HepG2 (cell line): ENCODE data around the gene POSTN. TPM values are rescaled to one million over a fixed set of nuclear protein-coding genes. Genes with fewer than 3 reads are reported as not detected.

ENCODE experiments used
- ATAC-seq: fragments of 200-7000 bp; cut with Tn5 transposase; 3 replicates; pipeline ENCODE4 v1.9.1; 2020; ENCODE audit warnings: mild to moderate bottlenecking, moderate library complexity
- BruUV-seq: library from RNA; stranded (reverse); fragments of 400-500 nt; replicated peaks from 2 replicates; lab custom pipeline; 2021; lab: Mats Ljungman, UMichigan
- CTCF ChIA-PET: fragments of 300-600 bp; formaldehyde crosslinking; extraction: SDS; loops from one replicate; lab custom pipeline; 2021; ENCODE audit warnings: low total read pairs, inconsistent platforms, low intra/inter-chr PET ratio; lab: Yijun Ruan, JAX
- POLR2A ChIA-PET: fragments of 350-600 bp; sonication (Branson Sonifier 250); formaldehyde crosslinking; loops from one replicate; lab custom pipeline; 2020; ENCODE audit warnings: antibody characterized with exemption, inconsistent platforms; lab: Yijun Ruan, JAX
- DNase-seq: peaks from one replicate; pipeline ENCODE4 v3.0.0-alpha.2; 2015; ENCODE audit warnings: low spot score
- FAIRE-seq: peaks from 3 replicates; lab custom pipeline; 2011; peaks lifted over from hg19 to GRCh38; lab: Jason Lieb, UNC
- H2AFZ ChIP-seq: one replicate; pipeline ENCODE4 v1.6.1; 2011; ENCODE audit warnings: low read length, inconsistent platforms
- H3K27ac ChIP-seq: fragments of 300-600 bp; 3 replicates; pipeline ENCODE4 v1.8.0; 2011; ENCODE audit warnings: mixed run types, mild to moderate bottlenecking, mixed read lengths, low read length, inconsistent platforms; ENCODE audit not compliant: insufficient read depth; ENCODE audit errors: extremely low read length
- H3K27me3 ChIP-seq, 2 experiments: fragments of 200-600 bp in 1 of 2; 2 replicates in 1 of 2; 3 replicates in 1 of 2; pipeline versions ENCODE4 v1.6.0 to v1.8.0; 2011; ENCODE audit warnings: low read length in 2 of 2, mild to moderate bottlenecking in 2 of 2, moderate library complexity in 2 of 2, inconsistent platforms in 1 of 2; ENCODE audit not compliant: insufficient read depth in 2 of 2, control insufficient read depth in 1 of 2
- H3K36me3 ChIP-seq, 2 experiments: fragments of 200-600 bp in 1 of 2; replicated peaks in 1 of 2; 2 replicates in 1 of 2; 3 replicates in 1 of 2; pipeline versions ENCODE4 v1.5.1 to v1.8.0; 2011; ENCODE audit warnings: low read length in 2 of 2, inconsistent platforms in 1 of 2; ENCODE audit not compliant: insufficient read depth in 2 of 2, control insufficient read depth in 1 of 2
- H3K4me1 ChIP-seq: 2 replicates; pipeline ENCODE4 v1.5.1; 2012; ENCODE audit warnings: low read length, inconsistent platforms; ENCODE audit not compliant: insufficient read depth
- H3K4me2 ChIP-seq: 2 replicates; pipeline ENCODE4 v1.6.0; 2011; ENCODE audit warnings: low read depth, low read length, inconsistent platforms
- H3K4me3 ChIP-seq, 3 experiments: fragments of 200-600 bp in 1 of 3; sonication (generic), shearing (Covaris generic) in 1 of 3; replicated peaks in 1 of 3; 2 replicates each; pipeline ENCODE4 v1.5.1; 2011 to 2016; ENCODE audit warnings: low read length in 3 of 3, inconsistent platforms in 2 of 3, low read depth in 2 of 3, mild to moderate bottlenecking in 2 of 3, control low read depth in 1 of 3, mixed read lengths in 1 of 3; ENCODE audit not compliant: insufficient read depth in 1 of 3
- H3K79me2 ChIP-seq: one replicate; pipeline ENCODE4 v1.6.1; 2011; ENCODE audit warnings: low read length, inconsistent platforms; ENCODE audit not compliant: insufficient read depth
- H3K9ac ChIP-seq: 2 replicates; pipeline ENCODE4 v1.6.0; 2011; ENCODE audit warnings: mild to moderate bottlenecking, low read depth, low read length, inconsistent platforms; ENCODE audit not compliant: insufficient read depth
- H3K9me3 ChIP-seq: 2 replicates; pipeline ENCODE4 v1.5.1; 2012; ENCODE audit warnings: mild to moderate bottlenecking, low read length
- H4K20me1 ChIP-seq: 2 replicates; pipeline ENCODE4 v1.6.0; 2011; ENCODE audit warnings: inconsistent platforms, mild to moderate bottlenecking, low read length, moderate library complexity; ENCODE audit not compliant: insufficient read depth
- ASH2L ChIP-seq: fragments of 300-600, 200-600 bp; sonication (generic); IDR thresholded peaks from 2 replicates; pipeline ENCODE4 v1.7.0; 2017; ENCODE audit warnings: low read depth, mild to moderate bottlenecking, moderate library complexity, mixed read lengths, low read length; ENCODE audit not compliant: insufficient read length
- BATF2 ChIP-seq: sonication (generic); formaldehyde crosslinking; IDR thresholded peaks from 2 replicates; pipeline ENCODE4 v1.8.0; 2022; ENCODE audit warnings: mild to moderate bottlenecking, missing genetic modification reagents, moderate library complexity
- CREB1 ChIP-seq, 2 experiments: fragments of 450-650 bp in 1 of 2; IDR thresholded peaks; 2 replicates each; pipeline ENCODE4 v1.6.1; 2016 to 2017; ENCODE audit warnings: control low read depth in 1 of 2, mild to moderate bottlenecking in 1 of 2, missing compliant biosample characterization in 1 of 2, missing genetic modification characterization in 1 of 2
- HNF4A ChIP-seq: sonication (generic); formaldehyde crosslinking; IDR thresholded peaks from 2 replicates; pipeline ENCODE4 v1.4.0; 2020; ENCODE audit warnings: missing genetic modification reagents
- HNRNPK ChIP-seq: fragments of 200-400 bp; formaldehyde crosslinking; IDR thresholded peaks from 2 replicates; pipeline ENCODE4 v1.6.1; 2018; ENCODE audit warnings: low read length, low read depth, moderate library complexity, mild to moderate bottlenecking; ENCODE audit not compliant: poor library complexity, severe bottlenecking
- KDM2A ChIP-seq: sonication (generic); formaldehyde crosslinking; IDR thresholded peaks from 2 replicates; pipeline ENCODE4 v1.4.0; 2020; ENCODE audit warnings: low read depth, missing genetic modification reagents, borderline replicate concordance
- MAFG ChIP-seq: sonication (generic); formaldehyde crosslinking; IDR thresholded peaks from 2 replicates; pipeline ENCODE4 v1.5.1; 2020; ENCODE audit warnings: mild to moderate bottlenecking, missing genetic modification reagents
- PBX3 ChIP-seq: sonication (generic); formaldehyde crosslinking; IDR thresholded peaks from 2 replicates; pipeline ENCODE4 v1.8.1; 2023; ENCODE audit warnings: missing genetic modification reagents, inconsistent platforms, borderline replicate concordance
- SNAPC2 ChIP-seq: sonication (generic); formaldehyde crosslinking; IDR thresholded peaks from 2 replicates; pipeline ENCODE4 v1.8.1; 2022; ENCODE audit warnings: mild to moderate bottlenecking, missing genetic modification reagents
- SNAPC5 ChIP-seq: sonication (generic); formaldehyde crosslinking; IDR thresholded peaks from 2 replicates; pipeline ENCODE4 v1.8.1; 2023; ENCODE audit warnings: mild to moderate bottlenecking, missing genetic modification reagents, borderline replicate concordance
- THRA ChIP-seq: sonication (generic); formaldehyde crosslinking; IDR thresholded peaks from 2 replicates; pipeline ENCODE4 v1.4.0; 2020; ENCODE audit warnings: missing genetic modification reagents, borderline replicate concordance
- ZBTB7A ChIP-seq: sonication (generic); formaldehyde crosslinking; IDR thresholded peaks from 2 replicates; pipeline ENCODE4 v1.8.0; 2022; ENCODE audit warnings: mild to moderate bottlenecking, missing genetic modification reagents
- ZNF629 ChIP-seq: sonication (generic); formaldehyde crosslinking; conservative IDR thresholded peaks from 2 replicates; pipeline ENCODE4 v1.5.0; 2020; ENCODE audit warnings: missing genetic modification reagents
- ZNF740 ChIP-seq: sonication (generic); formaldehyde crosslinking; IDR thresholded peaks from 2 replicates; pipeline ENCODE4 v1.4.0; 2020; ENCODE audit warnings: missing genetic modification reagents
- WGBS: methylation state at CpG from one replicate; pipeline ENCODE4 v1.1.6; 2017; ENCODE audit warnings: low lambda C conversion rate; 5-methylcytosine and 5-hydroxymethylcytosine counted together
- in situ Hi-C: cut with HindIII; loops from 2 replicates; pipeline ENCODE4 v1.10.0; 2017; ENCODE audit warnings: low pct_unique_long_range_greater_than_20kb; ENCODE audit not compliant: extremely low pct_ligation_motif_present
- intact Hi-C: fragments of 100-400 bp; cut with micrococcal nuclease; formaldehyde crosslinking; loops from one replicate; pipeline ENCODE4 v1.10.0; 2022; ENCODE audit not compliant: unreplicated experiment
- polyA plus RNA-seq, 8 experiments: library from polyadenylated mRNA; depleted of rRNA in 3 of 8; stranded (reverse) in 7 of 8; unstranded in 1 of 8; fragments of >200 nt; fragmentation: Illumina TruSeq in 4 of 8; extraction: Trizol in 4 of 8; gene quantifications; 2 replicates each; pipeline versions ENCODE4 v1.2.1 to v1.2.3, GENCODE V29; 2011 to 2016; ENCODE audit warnings: low read depth in 4 of 8, missing spikeins in 1 of 8, mixed read lengths in 1 of 8; ENCODE audit not compliant: insufficient read depth in 1 of 8
- total RNA-seq, 5 experiments: library from RNA; depleted of rRNA; stranded (reverse); fragments of >200 nt; fragmentation: Illumina TruSeq; extraction: Trizol; gene quantifications; 2 replicates each; pipeline ENCODE4 v1.2.3, GENCODE V29; 2016; ENCODE audit warnings: low read depth in 1 of 5

The POSTN gene
- total and polyA plus RNA-seq, 2 of the 13 experiments (the other 11 are each of a cell fraction or from before 2014, with no cell fraction given), result not detected

- Histone ChIP-seq H4K20me1 (no peaks in the 10 kb centered on the region), H3K9me3 (no peaks in the 10 kb centered on the region), H3K79me2 (no peaks in the 10 kb centered on the region), H3K4me1 (no peaks in the 10 kb centered on the region), H3K4me3 (no peak overlapping the region), H3K27me3 (no peaks in the 10 kb centered on the region), H3K4me2 (no peak overlapping the region), H3K36me3 (no peaks in the 10 kb centered on the region), H3K9ac (no peak overlapping the region), H2AFZ (no peak overlapping the region), H3K27ac (no peak overlapping the region)
- 1% methylated on average over 2 of the region's 2 CpGs for WGBS
- intact Hi-C loops (no loop called here), in situ Hi-C loops (no loop called here)
- FAIRE-seq, result no peak
- ATAC-seq, result no peak
- no TSS peak for BruUV-seq
- CTCF ChIA-PET, result no interaction called here
- no peak for TF ChIP-seq PBX3 (CRISPR knock-in tag)
- no peak for TF ChIP-seq HNF4A
- TF ChIP-seq THRA, result no peak
- no peak for TF ChIP-seq SNAPC2 (CRISPR knock-in tag)
- TF ChIP-seq KDM2A (CRISPR knock-in tag), result no peak
- TF ChIP-seq ZNF629 (CRISPR knock-in tag), result no peak
- no peak for TF ChIP-seq MAFG (CRISPR knock-in tag)
- no peak for TF ChIP-seq BATF2
- TF ChIP-seq ZBTB7A (CRISPR knock-in tag), result no peak
- no peak for TF ChIP-seq CREB1 (IDR thresholded peaks at IDR 0.05)
- no peak for TF ChIP-seq CREB1 (CRISPR knock-in tag; IDR thresholded peaks at IDR 0.05)
- TF ChIP-seq ZNF740 (CRISPR knock-in tag), result no peak
- TF ChIP-seq HNRNPK, result no peak
- no peak for TF ChIP-seq ASH2L
- TF ChIP-seq SNAPC5, result no peak
- no peak for DNase-seq
- POLR2A ChIA-PET, result no interaction called here
Observed at GRCh38 chr13:37613638-37614037, 15.1 kb upstream of the POSTN start.
